Measurements from ENCODE around the gene TMEM9.

GRCh38 chr1:201190005-201190404, 35.7 kb upstream of the TMEM9 start:
- TF ChIP-seq, protein P1, sequence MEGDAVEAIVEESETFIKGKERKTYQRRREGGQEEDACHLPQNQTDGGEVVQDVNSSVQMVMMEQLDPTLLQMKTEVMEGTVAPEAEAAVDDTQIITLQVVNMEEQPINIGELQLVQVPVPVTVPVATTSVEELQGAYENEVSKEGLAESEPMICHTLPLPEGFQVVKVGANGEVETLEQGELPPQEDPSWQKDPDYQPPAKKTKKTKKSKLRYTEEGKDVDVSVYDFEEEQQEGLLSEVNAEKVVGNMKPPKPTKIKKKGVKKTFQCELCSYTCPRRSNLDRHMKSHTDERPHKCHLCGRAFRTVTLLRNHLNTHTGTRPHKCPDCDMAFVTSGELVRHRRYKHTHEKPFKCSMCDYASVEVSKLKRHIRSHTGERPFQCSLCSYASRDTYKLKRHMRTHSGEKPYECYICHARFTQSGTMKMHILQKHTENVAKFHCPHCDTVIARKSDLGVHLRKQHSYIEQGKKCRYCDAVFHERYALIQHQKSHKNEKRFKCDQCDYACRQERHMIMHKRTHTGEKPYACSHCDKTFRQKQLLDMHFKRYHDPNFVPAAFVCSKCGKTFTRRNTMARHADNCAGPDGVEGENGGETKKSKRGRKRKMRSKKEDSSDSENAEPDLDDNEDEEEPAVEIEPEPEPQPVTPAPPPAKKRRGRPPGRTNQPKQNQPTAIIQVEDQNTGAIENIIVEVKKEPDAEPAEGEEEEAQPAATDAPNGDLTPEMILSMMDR (IDR thresholded peaks at IDR 0.05), result no peak
- no peak for TF ChIP-seq POLR2A (IDR thresholded peaks at IDR 0.05)
